GM23338 (cell line): ENCODE measurements around the gene USP32. TPM values are rescaled to one million over a fixed set of nuclear protein-coding genes. Genes with fewer than 3 reads are reported as not detected.

Experiments
- ATAC-seq: fragments of 200-7000 bp; cut with Tn5 transposase; 3 replicates; pipeline ENCODE4 v1.9.1; 2020
- DNase-seq: peaks from one replicate; pipeline ENCODE4 v3.0.0-alpha.2; 2015; ENCODE audit warnings: low spot score
- H2AFZ ChIP-seq: fragments of 200-600 bp; sonication (generic); 2 replicates; pipeline ENCODE4 v1.8.0; 2016; ENCODE audit warnings: antibody characterized with exemption, mild to moderate bottlenecking, moderate library complexity
- H3F3A ChIP-seq: fragments of 200-600 bp; sonication (generic); replicated peaks from 2 replicates; pipeline ENCODE4 v1.8.0; 2017; ENCODE audit warnings: antibody characterized with exemption, mixed run types, low read depth
- H3K27ac ChIP-seq: fragments of 200-600 bp; sonication (generic); 2 replicates; pipeline ENCODE4 v1.6.1; 2016; ENCODE audit warnings: low read depth
- H3K27me3 ChIP-seq: fragments of 200-600 bp; sonication (generic); 2 replicates; pipeline ENCODE4 v1.8.0; 2016; ENCODE audit warnings: mild to moderate bottlenecking, mixed run types, moderate library complexity; ENCODE audit not compliant: insufficient read depth
- H3K36me3 ChIP-seq: fragments of 200-600 bp; sonication (generic); 2 replicates; pipeline ENCODE4 v1.8.0; 2016; ENCODE audit warnings: mild to moderate bottlenecking; ENCODE audit not compliant: insufficient read depth
- H3K4me1 ChIP-seq: fragments of 200-600 bp; sonication (generic); 2 replicates; pipeline ENCODE4 v1.8.0; 2016; ENCODE audit warnings: mild to moderate bottlenecking, moderate library complexity; ENCODE audit not compliant: insufficient read depth
- H3K4me2 ChIP-seq: fragments of 200-600 bp; sonication (generic); 2 replicates; pipeline ENCODE4 v1.7.1; 2017; ENCODE audit warnings: mixed run types
- H3K4me3 ChIP-seq: fragments of 200-600 bp; sonication (generic); 2 replicates; pipeline ENCODE4 v1.6.1; 2016; ENCODE audit warnings: mixed run types
- H3K79me2 ChIP-seq: fragments of 200-600 bp; sonication (generic); replicated peaks from 2 replicates; pipeline ENCODE4 v1.8.0; 2017; ENCODE audit warnings: mild to moderate bottlenecking; ENCODE audit not compliant: insufficient read depth
- H3K9me2 ChIP-seq: fragments of 200-600 bp; sonication (generic); 2 replicates; pipeline ENCODE4 v1.8.0; 2017; ENCODE audit not compliant: insufficient read depth
- H4K20me1 ChIP-seq: fragments of 200-600 bp; sonication (generic); replicated peaks from 2 replicates; pipeline ENCODE4 v1.8.0; 2017; ENCODE audit warnings: mild to moderate bottlenecking; ENCODE audit not compliant: insufficient read depth
- H3K27ac Mint-ChIP-seq: 2 replicates; pipeline ENCODE4 v1.8.0; 2020; ENCODE audit warnings: inconsistent platforms, mild to moderate bottlenecking, moderate library complexity, mixed read lengths
- H3K27me3 Mint-ChIP-seq: 3 replicates; pipeline ENCODE4 v1.8.0; 2022; ENCODE audit warnings: low read depth, mild to moderate bottlenecking, moderate library complexity, mixed read lengths, inconsistent platforms; ENCODE audit not compliant: insufficient read depth, poor library complexity
- H3K36me3 Mint-ChIP-seq: 3 replicates; pipeline ENCODE4 v1.8.0; 2021; ENCODE audit warnings: low read depth, mild to moderate bottlenecking, inconsistent platforms, moderate library complexity, mixed read lengths
- H3K4me1 Mint-ChIP-seq: 3 replicates; pipeline ENCODE4 v1.8.0; 2020; ENCODE audit warnings: mild to moderate bottlenecking, inconsistent platforms, mixed read lengths
- H3K4me3 Mint-ChIP-seq: 3 replicates; pipeline ENCODE4 v1.8.0; 2021; ENCODE audit warnings: moderate library complexity, mild to moderate bottlenecking, inconsistent platforms, mixed read lengths
- H3K9me3 Mint-ChIP-seq: 3 replicates; pipeline ENCODE4 v1.8.0; 2020; ENCODE audit warnings: moderate library complexity, mild to moderate bottlenecking, inconsistent platforms, mixed read lengths
- CREB1 ChIP-seq: fragments of 250-450 bp; sonication (Bioruptor Pico); IDR thresholded peaks from 2 replicates; pipeline ENCODE4 v1.5.0; 2020; ENCODE audit warnings: low read depth, mild to moderate bottlenecking, moderate library complexity
- ETS1 ChIP-seq: IDR thresholded peaks from 2 replicates; pipeline ENCODE4 v1.6.1; 2016; ENCODE audit warnings: antibody characterized with exemption
- EZH2 ChIP-seq: fragments of 200-600 bp; sonication (generic); IDR thresholded peaks from one replicate; pipeline ENCODE4 v1.8.0; 2017; ENCODE audit warnings: antibody characterized with exemption, mild to moderate bottlenecking, low read depth; ENCODE audit not compliant: unreplicated experiment
- EZH2phosphoT487 ChIP-seq: fragments of 200-600 bp; sonication (generic); IDR thresholded peaks from one replicate; pipeline ENCODE4 v1.8.1; 2018; ENCODE audit warnings: antibody characterized with exemption; ENCODE audit not compliant: unreplicated experiment
- JUNB ChIP-seq: IDR thresholded peaks from one replicate; pipeline ENCODE4 v1.6.1; 2016; ENCODE audit warnings: antibody characterized with exemption; ENCODE audit not compliant: unreplicated experiment
- POLR2AphosphoS5 ChIP-seq: IDR thresholded peaks from 2 replicates; pipeline ENCODE4 v1.6.1; 2016; ENCODE audit warnings: antibody characterized with exemption, low read depth
- REST ChIP-seq: IDR thresholded peaks from one replicate; pipeline ENCODE4 v1.6.1; 2018; ENCODE audit warnings: antibody characterized with exemption; ENCODE audit not compliant: unreplicated experiment
- STAT1 ChIP-seq: IDR thresholded peaks from one replicate; pipeline ENCODE4 v1.6.1; 2016; ENCODE audit warnings: antibody characterized with exemption; ENCODE audit not compliant: unreplicated experiment
- ZNF114 ChIP-seq: fragments of 250-450 bp; sonication (Bioruptor Pico); IDR thresholded peaks from 2 replicates; pipeline ENCODE4 v1.5.0; 2020; ENCODE audit warnings: mild to moderate bottlenecking, moderate library complexity
- ZNF462 ChIP-seq: fragments of 250-450 bp; sonication (Bioruptor Pico); IDR thresholded peaks from 2 replicates; pipeline ENCODE4 v1.5.0; 2020; ENCODE audit warnings: mild to moderate bottlenecking, moderate library complexity
- polyA plus RNA-seq: library from polyadenylated mRNA; unstranded; fragments of >200 nt; fragmentation: Nextera tagmentation; extraction: Ambion mirVana; gene quantifications from 2 replicates; pipeline ENCODE4 v1.2.1, GENCODE V29; 2016
- total RNA-seq: library from RNA; depleted of rRNA; stranded (reverse); fragments of >200 nt; shearing (Covaris generic); gene quantifications from 2 replicates; pipeline ENCODE4 v1.2.3, GENCODE V29; 2014
- TF ChIP-seq, protein P1 (sequence below), 2 experiments: fragments of 200-600 bp in 1 of 2; sonication (generic) in 1 of 2; conservative IDR thresholded peaks; 2 replicates each; pipeline versions ENCODE4 v1.5.1 to v1.6.1; 2016 to 2017; ENCODE audit warnings: antibody characterized with exemption in 2 of 2, low read depth in 2 of 2, mild to moderate bottlenecking in 2 of 2, moderate library complexity in 1 of 2

The USP32 gene
- total and polyA plus RNA-seq, 2 experiments from 2014 or later, result 43.6 to 129 TPM

- TF ChIP-seq EZH2 (no peak), STAT1 (no peak), ZNF462 (CRISPR knock-in tag) (no peak), POLR2AphosphoS5 (no peak), EZH2phosphoT487 (no peak), CREB1 (CRISPR knock-in tag) (no peak)
Measured at GRCh38 chr17:60369727-60370126, 22.2 kb downstream of the USP32 start (continued).

GRCh38 chr17:60363700-60364405, 28.1 kb downstream of the USP32 start:
- no peak overlapping the region for H3K4me3 Mint-ChIP-seq
- Histone ChIP-seq H3K9me2 (no peaks in the 10 kb centered on the region), H4K20me1 (peaks cover 24% of the 10 kb centered on the region), H3F3A (no peaks in the 10 kb centered on the region), H3K4me2 (no peak overlapping the region), H3K27ac (0 out of 2 replicates have a peak overlapping the region, but pooled peaks have one; percentile 18), H3K4me3 (no peak overlapping the region), H3K36me3 (no peaks in the 10 kb centered on the region), H3K27me3 (no peaks in the 10 kb centered on the region), H3K4me1 (peaks cover 13% of the 10 kb centered on the region; the same call in 1 of the 2 replicates), H3K79me2 (peaks cover 100% of the 10 kb centered on the region), H2AFZ (no peak overlapping the region)
- no peak for ATAC-seq
- no peaks in the 10 kb centered on the region for H3K9me3 Mint-ChIP-seq
- H3K27me3 Mint-ChIP-seq, result no peaks in the 10 kb centered on the region
- DNase-seq, result no peak
- H3K36me3 Mint-ChIP-seq, result peaks cover 3% of the 10 kb centered on the region; the same call in 1 of the 3 replicates
- H3K4me1 Mint-ChIP-seq, result peaks cover 14% of the 10 kb centered on the region; the same call in 2 of the 3 replicates
- no peak overlapping the region for H3K27ac Mint-ChIP-seq
- TF ChIP-seq EZH2 (no peak), REST (no peak), ETS1 (no peak), STAT1 (no peak), JUNB (no peak), EZH2phosphoT487 (no peak), ZNF114 (CRISPR knock-in tag) (no peak)
- TF ChIP-seq, protein P1, sequence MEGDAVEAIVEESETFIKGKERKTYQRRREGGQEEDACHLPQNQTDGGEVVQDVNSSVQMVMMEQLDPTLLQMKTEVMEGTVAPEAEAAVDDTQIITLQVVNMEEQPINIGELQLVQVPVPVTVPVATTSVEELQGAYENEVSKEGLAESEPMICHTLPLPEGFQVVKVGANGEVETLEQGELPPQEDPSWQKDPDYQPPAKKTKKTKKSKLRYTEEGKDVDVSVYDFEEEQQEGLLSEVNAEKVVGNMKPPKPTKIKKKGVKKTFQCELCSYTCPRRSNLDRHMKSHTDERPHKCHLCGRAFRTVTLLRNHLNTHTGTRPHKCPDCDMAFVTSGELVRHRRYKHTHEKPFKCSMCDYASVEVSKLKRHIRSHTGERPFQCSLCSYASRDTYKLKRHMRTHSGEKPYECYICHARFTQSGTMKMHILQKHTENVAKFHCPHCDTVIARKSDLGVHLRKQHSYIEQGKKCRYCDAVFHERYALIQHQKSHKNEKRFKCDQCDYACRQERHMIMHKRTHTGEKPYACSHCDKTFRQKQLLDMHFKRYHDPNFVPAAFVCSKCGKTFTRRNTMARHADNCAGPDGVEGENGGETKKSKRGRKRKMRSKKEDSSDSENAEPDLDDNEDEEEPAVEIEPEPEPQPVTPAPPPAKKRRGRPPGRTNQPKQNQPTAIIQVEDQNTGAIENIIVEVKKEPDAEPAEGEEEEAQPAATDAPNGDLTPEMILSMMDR (conservative IDR thresholded peaks at IDR 0.05; ENCODE audit: low read depth in 2 of 2), result no peak
